Medulla oblongata (tissue), 1 donor: Measurements from ENCODE around the gene EDAR.

Source experiments
- DNase-seq: peaks from one replicate; pipeline ENCODE4 v3.0.0-alpha.2; 2015; ENCODE audit errors: extremely low spot score

EDAR gene

GRCh38 chr2:108940156-108940555 is 48.9 kb downstream of the EDAR start:
- no peak for DNase-seq

DNA sequence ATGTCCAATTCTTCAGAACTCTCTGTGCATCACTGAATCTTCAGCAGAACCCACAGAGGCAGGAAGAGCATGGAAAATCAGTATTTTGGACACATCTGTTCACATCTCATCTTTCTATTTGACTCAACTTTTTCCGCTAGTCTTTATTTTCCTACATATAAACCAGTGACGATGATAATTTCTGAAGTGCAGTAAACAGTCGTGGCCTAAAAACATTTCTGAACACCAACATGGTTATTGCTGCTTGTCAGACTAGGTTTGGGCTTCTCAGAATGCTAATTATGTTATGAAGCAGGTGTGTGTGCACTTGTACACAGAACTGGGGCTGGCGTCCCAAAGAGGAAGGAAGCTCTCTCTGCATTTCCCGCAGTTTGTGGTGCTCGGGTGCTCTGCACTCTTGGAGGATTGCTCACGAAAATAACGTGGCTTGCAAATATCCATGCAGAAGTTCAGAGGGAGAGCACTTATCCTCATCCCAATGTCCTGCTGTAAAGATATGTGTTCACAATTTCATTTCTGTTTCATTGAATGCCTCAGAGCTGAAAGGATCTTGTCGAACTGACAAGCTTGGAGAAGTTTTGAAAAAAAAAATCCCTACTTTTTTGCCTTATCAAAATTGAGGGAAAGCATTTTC is 50.8 kb downstream of the EDAR start:
- DNase-seq = no peak

DNA sequence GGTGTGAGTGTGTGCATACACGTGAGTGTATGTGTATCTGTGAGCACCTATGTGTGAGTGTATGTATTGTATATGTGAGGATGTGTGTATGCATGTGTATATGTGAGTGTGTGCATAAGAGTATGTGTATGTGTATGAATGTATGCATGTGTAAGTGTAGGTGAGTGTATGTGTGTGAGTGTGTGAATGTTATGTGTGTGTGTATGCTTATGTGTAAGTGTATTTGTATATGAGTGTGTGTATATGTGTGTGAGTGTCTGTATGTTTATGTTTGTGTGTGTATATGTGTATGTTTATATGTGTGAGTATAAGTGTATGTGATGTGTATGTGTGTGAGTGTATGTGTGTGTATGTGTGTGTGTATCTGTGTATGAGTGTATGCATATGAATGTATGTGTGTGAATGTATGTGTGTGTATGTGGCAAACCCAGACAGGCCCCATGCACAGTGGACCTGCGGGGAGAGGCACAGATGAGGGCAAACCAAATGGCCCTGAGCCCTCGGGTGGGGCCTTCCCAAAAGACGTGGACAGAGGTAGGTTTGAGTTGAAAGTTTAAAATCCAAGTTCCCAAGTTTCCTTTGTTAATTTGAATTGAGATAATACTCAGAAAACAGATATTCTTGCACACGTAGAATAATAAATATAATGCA is 51.5 kb downstream of the EDAR start:
- no peak for DNase-seq

DNA sequence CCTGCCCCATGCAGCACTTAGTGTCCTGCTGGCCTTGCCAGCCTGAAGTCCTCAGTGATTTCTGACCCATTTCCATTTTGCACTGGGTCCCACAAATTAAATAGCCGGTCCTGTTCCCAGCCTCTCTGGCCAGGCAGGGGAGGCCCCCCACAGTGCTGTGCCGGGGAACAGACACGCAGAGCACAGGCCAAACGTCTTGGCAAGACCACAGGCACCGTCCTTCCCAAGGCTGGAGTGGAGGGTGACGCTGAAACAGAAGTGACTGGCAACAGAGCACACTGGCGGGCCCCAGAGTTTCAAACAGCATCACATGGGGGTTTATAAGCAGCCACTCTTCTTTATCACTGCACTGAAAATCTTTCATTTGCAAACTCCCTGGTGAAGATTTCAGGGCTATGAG is 52.2 kb downstream of the EDAR start:
- DNase-seq = peak; percentile 71

DNA sequence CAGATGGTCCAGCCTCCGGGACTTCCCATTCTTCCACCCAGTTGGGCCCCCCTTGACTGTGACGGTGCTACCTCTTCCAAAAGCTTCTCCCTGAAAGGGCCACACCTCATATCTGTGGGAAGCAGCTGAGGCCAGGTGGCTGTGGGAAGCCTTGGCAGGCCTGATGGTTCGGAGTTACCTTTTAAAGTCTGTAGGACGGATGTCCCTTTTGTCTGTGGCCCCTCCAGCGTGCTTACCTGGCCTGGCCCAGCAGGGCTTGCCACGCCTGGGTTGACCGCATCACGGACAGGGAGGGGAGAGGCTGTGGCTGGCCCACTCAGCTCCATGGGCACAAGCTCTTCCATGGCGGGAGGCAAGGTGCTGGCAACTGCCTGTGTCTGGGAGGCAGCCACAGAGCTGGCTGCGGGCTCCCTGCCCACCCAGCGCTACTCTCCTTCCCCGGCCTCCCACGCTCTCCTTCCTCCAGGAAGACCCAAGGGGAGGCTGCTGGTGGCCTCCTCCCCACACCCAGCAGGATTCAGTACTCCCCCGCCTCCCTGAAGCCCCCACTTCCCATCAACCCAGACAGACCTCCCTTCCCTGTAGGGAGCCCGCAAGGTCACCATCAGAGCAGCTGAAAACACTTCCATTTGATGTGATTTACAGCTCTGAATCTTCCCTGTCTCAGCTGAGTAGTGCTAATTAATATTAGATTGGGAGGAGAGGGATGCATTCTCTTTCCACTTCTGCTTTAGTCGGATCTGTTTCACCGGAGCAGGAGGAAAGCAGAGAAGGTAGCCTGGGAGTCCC is 52.8 kb downstream of the EDAR start:
- DNase-seq = no peak

DNA sequence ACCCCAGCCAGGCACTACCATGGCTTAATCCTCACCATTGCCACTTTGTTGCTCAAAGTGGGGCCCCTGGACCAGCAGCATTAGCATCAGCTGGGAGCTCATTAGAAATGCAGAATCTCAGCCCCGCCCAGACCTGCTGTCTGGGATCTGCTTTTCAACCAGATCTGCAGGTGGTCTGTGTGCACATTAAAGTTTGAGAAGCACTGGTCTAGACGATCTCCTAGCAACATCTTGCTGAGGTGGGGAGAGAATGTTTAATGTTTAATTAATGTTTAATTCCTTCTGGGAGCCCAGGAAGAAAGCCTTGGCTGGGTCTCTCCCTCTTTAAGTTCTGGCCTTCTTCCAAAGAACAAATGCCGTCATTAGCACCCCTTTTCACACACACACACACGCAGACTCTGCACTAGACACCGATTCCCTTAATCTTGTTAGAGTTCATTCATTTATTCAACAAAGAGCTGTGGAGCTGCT is 53.7 kb downstream of the EDAR start:
- no peak for DNase-seq

DNA sequence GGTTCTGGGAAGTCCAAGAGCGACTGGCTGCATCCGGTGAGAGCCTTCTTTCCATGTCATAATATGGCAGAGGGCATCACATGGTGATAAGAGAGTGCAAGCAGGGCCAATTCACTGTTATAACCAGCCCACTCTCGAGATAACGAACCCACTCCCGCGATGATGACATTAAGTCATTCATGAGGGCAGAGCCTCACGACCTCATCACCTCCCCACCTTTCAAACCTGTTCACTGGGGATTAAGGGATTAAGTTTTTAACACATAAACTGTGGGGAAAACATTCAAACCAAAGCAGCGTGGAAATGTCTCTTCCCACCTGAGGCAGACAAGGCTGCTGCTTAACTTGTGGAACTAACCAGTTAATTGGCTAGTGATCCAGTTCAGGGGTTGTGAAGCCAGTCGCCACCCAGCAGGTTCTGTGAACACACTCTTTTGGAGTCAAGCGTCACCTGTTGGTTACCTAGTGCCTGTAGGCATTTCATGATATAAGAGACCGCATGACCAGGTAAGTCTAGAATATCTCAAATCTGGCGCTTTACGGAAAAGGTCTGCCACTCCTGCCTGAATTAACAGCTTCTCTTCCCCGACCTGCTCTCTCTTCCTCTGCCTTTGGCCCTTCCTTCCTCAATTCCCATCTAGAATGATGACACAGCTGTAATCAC is 54.3 kb downstream of the EDAR start:
- no peak for DNase-seq

DNA sequence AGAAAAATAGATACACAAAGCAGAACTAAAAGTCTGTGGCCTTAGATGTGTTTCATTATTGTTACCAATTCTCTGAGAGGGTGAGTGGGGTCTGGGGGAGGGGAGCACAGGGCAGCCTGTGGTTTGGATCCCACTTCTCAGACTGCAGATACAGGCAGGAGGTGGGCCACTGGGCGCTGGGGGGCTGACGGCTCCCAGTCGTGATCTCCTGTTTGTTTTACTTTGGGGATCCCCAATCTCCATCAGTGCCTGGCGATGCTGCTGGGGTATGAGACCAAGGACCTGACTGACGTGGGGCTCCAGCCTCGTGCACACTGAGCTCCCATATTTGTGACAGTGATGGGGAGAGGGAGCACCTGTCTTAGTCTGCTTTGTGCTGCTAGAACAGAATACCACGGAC is 54.9 kb downstream of the EDAR start:
- no peak for DNase-seq

GRCh38 chr2:108933691-108934117 is 55.3 kb downstream of the EDAR start:
- DNase-seq = no peak

- DNase-seq = no peak
Observed at GRCh38 chr2:108932736-108933332, 56.2 kb downstream of the EDAR start.

GRCh38 chr2:108931372-108931771 is 57.6 kb downstream of the EDAR start:
- DNase-seq = no peak

- DNase-seq = no peak
Observed at GRCh38 chr2:108929807-108930425, 59.1 kb downstream of the EDAR start.

DNA sequence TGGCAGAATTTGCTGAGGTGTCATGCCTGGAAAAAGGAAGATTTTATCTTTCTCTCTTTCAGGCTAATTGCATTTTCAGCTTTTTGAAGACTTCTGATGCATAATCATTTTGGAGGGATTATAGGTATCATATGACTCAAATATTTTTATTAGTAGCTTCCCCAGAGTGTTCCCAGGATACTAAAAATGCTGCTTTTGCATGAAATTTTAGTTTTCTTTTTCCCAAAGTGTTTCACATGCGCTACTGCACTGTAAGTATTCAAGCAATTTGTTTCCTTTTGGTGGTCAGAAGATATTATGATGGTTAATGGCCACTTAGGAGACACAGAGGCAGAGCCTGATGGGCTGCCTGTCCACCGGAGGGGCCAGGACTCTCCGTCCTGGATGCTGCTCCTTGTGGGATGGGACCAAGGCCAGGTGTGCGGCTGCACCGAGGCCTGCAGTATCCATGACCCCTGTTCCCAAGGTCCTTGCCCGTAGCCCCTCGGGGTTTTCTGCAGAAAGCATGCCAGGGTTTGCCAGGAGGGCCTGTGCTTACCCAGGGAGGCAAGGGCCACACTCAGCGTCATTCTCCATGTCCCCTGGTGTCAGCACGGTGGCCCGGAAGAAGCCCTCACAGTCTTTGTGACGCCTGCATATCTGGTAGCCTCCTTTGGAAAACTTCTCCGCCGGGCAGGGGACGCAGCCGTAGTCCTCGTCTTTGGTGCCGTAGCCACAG is 60.2 kb downstream of the EDAR start:
- no peak for DNase-seq

- DNase-seq = peak; percentile 66
Observed at GRCh38 chr2:108927936-108928659, 60.9 kb downstream of the EDAR start.

- no peak for DNase-seq
Observed at GRCh38 chr2:108927405-108927804, 61.6 kb downstream of the EDAR start.

DNA sequence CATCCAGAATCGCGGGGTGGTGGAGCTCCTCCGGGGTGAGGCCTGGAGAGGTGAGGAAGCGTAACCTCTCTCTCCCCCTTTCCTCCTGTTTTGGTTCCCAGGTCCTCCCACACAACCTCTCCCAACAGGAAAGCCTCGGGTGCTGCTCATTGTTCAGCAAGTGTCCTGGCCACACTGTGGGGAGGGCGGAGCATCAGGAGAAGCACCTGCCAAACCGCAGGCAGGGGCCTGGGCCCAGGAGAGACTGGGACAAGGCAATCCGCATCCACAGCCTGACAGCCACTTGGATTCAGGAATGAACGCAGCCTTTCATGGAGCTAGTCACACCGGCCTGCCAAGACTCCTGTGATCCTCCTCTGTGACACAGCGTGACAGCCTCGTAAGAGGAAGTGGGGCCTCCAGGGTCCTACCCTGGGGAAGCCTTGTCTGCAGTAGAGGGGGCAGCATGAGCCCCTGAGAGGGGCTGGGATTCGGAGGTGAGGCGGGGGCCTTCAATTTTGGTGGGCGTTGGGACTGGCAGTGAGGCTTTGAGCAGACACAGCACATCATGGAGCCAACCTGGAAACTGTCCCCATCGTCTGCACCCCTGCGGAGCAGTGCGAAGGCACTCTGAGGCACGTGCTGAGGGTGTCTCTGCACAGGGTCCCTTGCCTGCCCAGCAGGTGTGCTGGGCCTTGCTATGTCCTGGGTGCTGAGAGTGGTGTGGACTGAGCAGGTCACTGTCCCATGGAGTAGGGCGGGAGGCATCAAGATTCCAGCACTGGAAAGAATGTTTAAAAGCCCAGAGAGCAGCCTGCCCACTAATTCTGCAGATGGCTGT is 62.2 kb downstream of the EDAR start:
- no peak for DNase-seq

- DNase-seq = no peak
Observed at GRCh38 chr2:108925735-108926134, 63.3 kb downstream of the EDAR start.

- no peak for DNase-seq
Observed at GRCh38 chr2:108925286-108925685, 63.7 kb downstream of the EDAR start.

DNA sequence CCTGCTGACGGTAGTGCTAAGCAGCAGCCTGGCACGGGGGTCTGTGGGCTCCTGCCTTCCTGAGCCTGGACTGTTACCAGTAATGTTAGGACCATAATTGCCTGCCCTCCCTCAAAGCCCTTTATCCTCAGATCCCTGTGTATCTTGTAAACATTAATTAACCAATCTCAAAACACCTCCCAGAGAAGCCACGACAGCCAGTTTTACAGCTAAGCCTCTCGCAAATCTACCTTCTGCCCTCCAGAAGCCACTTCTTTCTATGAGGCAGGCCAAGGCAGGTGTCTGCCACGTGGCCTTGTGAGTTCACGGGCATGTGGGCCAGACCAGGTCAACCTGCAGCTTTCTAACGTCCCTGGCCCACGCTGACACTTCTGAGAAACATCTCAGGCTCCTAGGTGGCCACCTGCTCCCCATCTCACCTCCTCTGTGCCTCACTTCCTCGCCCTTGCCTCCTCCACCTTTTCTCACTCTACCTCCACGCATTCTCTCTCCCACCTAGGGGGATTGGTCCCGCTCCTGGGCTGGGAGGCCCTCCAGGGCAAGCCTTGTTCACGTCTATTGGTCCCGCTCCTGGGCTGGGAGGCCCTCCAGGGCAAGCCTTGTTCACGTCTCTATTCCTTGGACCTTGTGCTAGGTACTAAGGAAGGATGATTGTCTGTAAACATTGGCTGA is 64.3 kb downstream of the EDAR start:
- no peak for DNase-seq
